OCI-LY1 (cell line): ENCODE measurements around the gene TTC36.

ENCODE experiments used
- H2AFZ ChIP-seq: fragments of 200-600 bp; sonication (generic), shearing (Covaris generic); 2 replicates; pipeline ENCODE4 v1.6.0; 2014; ENCODE audit warnings: antibody characterized with exemption, mild to moderate bottlenecking, low read length
- H3F3A ChIP-seq: fragments of 200-600 bp; sonication (generic), shearing (Covaris generic); 2 replicates; pipeline ENCODE4 v1.6.0; 2014; ENCODE audit warnings: mild to moderate bottlenecking, antibody characterized with exemption, low read length, moderate library complexity; ENCODE audit not compliant: insufficient read depth
- H3K27ac ChIP-seq: fragments of 200-600 bp; sonication (generic); 2 replicates; pipeline ENCODE4 v1.5.1; 2014; ENCODE audit warnings: low read length, mixed run types, mild to moderate bottlenecking, low read depth; ENCODE audit not compliant: poor library complexity, severe bottlenecking
- H3K27me3 ChIP-seq: fragments of 200-600 bp; sonication (generic); 2 replicates; pipeline ENCODE4 v1.6.0; 2014; ENCODE audit warnings: antibody characterized with exemption, mild to moderate bottlenecking, low read length, moderate library complexity; ENCODE audit not compliant: insufficient read depth
- H3K36me3 ChIP-seq: fragments of 200-600 bp; sonication (generic); 2 replicates; pipeline ENCODE4 v1.6.1; 2014; ENCODE audit warnings: mild to moderate bottlenecking, antibody characterized with exemption, low read length, moderate library complexity, mixed read lengths; ENCODE audit not compliant: insufficient read depth
- H3K4me1 ChIP-seq: fragments of 200-600 bp; sonication (generic); 2 replicates; pipeline ENCODE4 v1.5.1; 2014; ENCODE audit warnings: mild to moderate bottlenecking, low read length, moderate library complexity; ENCODE audit not compliant: insufficient read depth, severe bottlenecking
- H3K4me2 ChIP-seq: fragments of 200-600 bp; sonication (generic), shearing (Covaris generic); 2 replicates; pipeline ENCODE4 v1.6.1; 2014; ENCODE audit warnings: low read length
- H3K4me3 ChIP-seq: fragments of 200-600 bp; sonication (generic); 2 replicates; pipeline ENCODE4 v1.5.1; 2014; ENCODE audit warnings: low read length, low read depth, mild to moderate bottlenecking, mixed read lengths; ENCODE audit not compliant: poor library complexity, severe bottlenecking
- H3K79me2 ChIP-seq: fragments of 200-600 bp; shearing (Covaris generic); 2 replicates; pipeline ENCODE4 v1.6.1; 2016; ENCODE audit warnings: mixed run types, low read length, mixed read lengths; ENCODE audit not compliant: insufficient read depth
- H3K9ac ChIP-seq: fragments of 200-600 bp; sonication (generic), shearing (Covaris generic); 2 replicates; pipeline ENCODE4 v1.6.1; 2014; ENCODE audit warnings: mild to moderate bottlenecking, low read length, mixed read lengths
- H3K9me2 ChIP-seq: fragments of 200-600 bp; sonication (generic), shearing (Covaris generic); 2 replicates; pipeline ENCODE4 v1.6.1; 2014; ENCODE audit warnings: low read depth, mild to moderate bottlenecking, low read length, mixed read lengths
- H3K9me3 ChIP-seq: fragments of 200-600 bp; shearing (Covaris generic); 2 replicates; pipeline ENCODE4 v1.6.1; 2014; ENCODE audit warnings: low read length, mixed read lengths
- H4K20me1 ChIP-seq: fragments of 200-600 bp; sonication (generic), shearing (Covaris generic); 2 replicates; pipeline ENCODE4 v1.6.0; 2016; ENCODE audit warnings: mild to moderate bottlenecking, low read length; ENCODE audit not compliant: insufficient read depth
- CTCF ChIP-seq: fragments of 200-600 bp; sonication (generic), shearing (Covaris generic); IDR thresholded peaks from 2 replicates; pipeline ENCODE4 v1.5.1; 2017; ENCODE audit warnings: mild to moderate bottlenecking, antibody characterized with exemption, low read length, moderate library complexity, mixed read lengths
- EZH2 ChIP-seq: fragments of 200-600 bp; sonication (generic), shearing (Covaris generic); IDR thresholded peaks from 2 replicates; pipeline ENCODE4 v1.8.0; 2017; ENCODE audit warnings: borderline replicate concordance, mixed run types, mild to moderate bottlenecking, antibody characterized with exemption, low read length, moderate library complexity, mixed read lengths

Gene TTC36

DNA sequence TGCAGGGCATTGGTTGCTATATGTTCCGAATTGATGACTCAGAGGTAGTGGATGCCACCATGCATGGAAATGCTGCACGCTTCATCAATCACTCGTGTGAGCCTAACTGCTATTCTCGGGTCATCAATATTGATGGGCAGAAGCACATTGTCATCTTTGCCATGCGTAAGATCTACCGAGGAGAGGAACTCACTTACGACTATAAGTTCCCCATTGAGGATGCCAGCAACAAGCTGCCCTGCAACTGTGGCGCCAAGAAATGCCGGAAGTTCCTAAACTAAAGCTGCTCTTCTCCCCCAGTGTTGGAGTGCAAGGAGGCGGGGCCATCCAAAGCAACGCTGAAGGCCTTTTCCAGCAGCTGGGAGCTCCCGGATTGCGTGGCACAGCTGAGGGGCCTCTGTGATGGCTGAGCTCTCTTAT, 5.4 kb upstream of the TTC36 start:
- H2AFZ ChIP-seq: no peak overlapping the region
- H3K4me1 ChIP-seq: no peaks in the 10 kb centered on the region
- TF ChIP-seq EZH2 (no peak), CTCF (no peak)
- H3K79me2 ChIP-seq: no peaks in the 10 kb centered on the region
- H3K9ac ChIP-seq: no peak overlapping the region
- H3K36me3 ChIP-seq: peaks cover 53% of the 10 kb centered on the region
- no peaks in the 10 kb centered on the region for H3K9me2 ChIP-seq
- no peak overlapping the region for H3K4me2 ChIP-seq
- no peaks in the 10 kb centered on the region for H3F3A ChIP-seq
- no peak overlapping the region for H3K4me3 ChIP-seq
- H3K9me3 ChIP-seq: no peaks in the 10 kb centered on the region
- no peak overlapping the region for H3K27ac ChIP-seq
- no peaks in the 10 kb centered on the region for H3K27me3 ChIP-seq
- H4K20me1 ChIP-seq: no peaks in the 10 kb centered on the region

DNA sequence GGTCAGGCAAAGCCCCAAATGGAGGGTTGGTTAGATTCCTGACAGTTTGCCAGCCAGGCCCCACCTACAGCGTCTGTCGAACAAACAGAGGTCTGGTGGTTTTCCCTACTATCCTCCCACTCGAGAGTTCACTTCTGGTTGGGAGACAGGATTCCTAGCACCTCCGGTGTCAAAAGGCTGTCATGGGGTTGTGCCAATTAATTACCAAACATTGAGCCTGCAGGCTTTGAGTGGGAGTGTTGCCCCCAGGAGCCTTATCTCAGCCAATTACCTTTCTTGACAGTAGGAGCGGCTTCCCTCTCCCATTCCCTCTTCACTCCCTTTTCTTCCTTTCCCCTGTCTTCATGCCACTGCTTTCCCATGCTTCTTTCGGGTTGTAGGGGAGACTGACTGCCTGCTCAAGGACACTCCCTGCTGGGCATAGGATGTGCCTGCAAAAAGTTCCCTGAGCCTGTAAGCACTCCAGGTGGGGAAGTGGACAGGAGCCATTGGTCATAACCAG, 4.7 kb upstream of the TTC36 start:
- Histone ChIP-seq H3K9me3 (no peaks in the 10 kb centered on the region), H4K20me1 (no peaks in the 10 kb centered on the region), H3K36me3 (peaks cover 49% of the 10 kb centered on the region), H2AFZ (no peak overlapping the region), H3K27me3 (no peaks in the 10 kb centered on the region), H3K4me1 (no peaks in the 10 kb centered on the region), H3K79me2 (no peaks in the 10 kb centered on the region), H3K9ac (no peak overlapping the region), H3F3A (no peaks in the 10 kb centered on the region), H3K4me2 (no peak overlapping the region), H3K9me2 (no peaks in the 10 kb centered on the region), H3K4me3 (no peak overlapping the region), H3K27ac (no peak overlapping the region)
- TF ChIP-seq EZH2: no peak
- TF ChIP-seq CTCF: peak; percentile 7; the same call in 1 of the 2 replicates

- no peak overlapping the region for H2AFZ ChIP-seq
- H3K9ac ChIP-seq: no peak overlapping the region
- H3K9me2 ChIP-seq: no peaks in the 10 kb centered on the region
- no peaks in the 10 kb centered on the region for H3K27me3 ChIP-seq
- H4K20me1 ChIP-seq: no peaks in the 10 kb centered on the region
- TF ChIP-seq CTCF: no peak
- TF ChIP-seq EZH2: no peak
- H3K4me2 ChIP-seq: no peak overlapping the region
- H3K27ac ChIP-seq: no peak overlapping the region
- no peaks in the 10 kb centered on the region for H3K79me2 ChIP-seq
- no peak overlapping the region for H3K4me3 ChIP-seq
- no peaks in the 10 kb centered on the region for H3F3A ChIP-seq
- H3K36me3 ChIP-seq: peaks cover 44% of the 10 kb centered on the region
- H3K4me1 ChIP-seq: no peaks in the 10 kb centered on the region
- H3K9me3 ChIP-seq: no peaks in the 10 kb centered on the region
Measured at GRCh38 chr11:118524356-118524755, 2.9 kb upstream of the TTC36 start.
